Measurements from ENCODE around the gene HDLBP.
A peak's percentile ranks its signal among the peaks of the same experiment; 100 is the strongest.
"Not testable (repeated sequence)": the region's sequence is repeated elsewhere in the genome, so short reads cannot be mapped to it uniquely, and the experiment has no call there.

The HDLBP gene

GRCh38 chr2:241334813-241335212, 19.3 kb upstream of the HDLBP start:
- DNase-seq: no peak

GRCh38 chr2:241330616-241330981, 15.1 kb upstream of the HDLBP start:
- no peak for DNase-seq

GRCh38 chr2:241329669-241330615, 14.5 kb upstream of the HDLBP start:
- DNase-seq: no peak

GRCh38 chr2:241325257-241325656, 9.8 kb upstream of the HDLBP start:
- no peak for DNase-seq

- no peak for DNase-seq
These were observed 9.3 kb upstream of the HDLBP start for GRCh38 chr2:241324775-241325174.

- no peak for DNase-seq
These were observed 8.3 kb upstream of the HDLBP start for GRCh38 chr2:241323778-241324177.

- no peak for DNase-seq
These were observed 6.4 kb upstream of the HDLBP start for GRCh38 chr2:241321886-241322285.

- DNase-seq: no peak
These were observed 5.6 kb upstream of the HDLBP start for GRCh38 chr2:241321033-241321432.

- DNase-seq: no peak
These were observed 4.9 kb upstream of the HDLBP start for GRCh38 chr2:241320394-241320793.

GRCh38 chr2:241318830-241319229, 3.4 kb upstream of the HDLBP start:
- not testable (repeated sequence) for DNase-seq

GRCh38 chr2:241317391-241317790, 1.9 kb upstream of the HDLBP start:
- DNase-seq: no peak

GRCh38 chr2:241316825-241317224, 1.4 kb upstream of the HDLBP start:
- no peak for DNase-seq

GRCh38 chr2:241315879-241316631, 583 bp upstream of the HDLBP start, which contains the start of gene SEPTIN2:
Gene SEPTIN2, plus strand, starts transcription at chr2:241315925. Its CDS starts 8,308 bp downstream, at chr2:241324233.
- peak; percentile 78 for DNase-seq

GRCh38 chr2:241314226-241315092, 1.0 kb downstream of the HDLBP start:
- no peak for DNase-seq

GRCh38 chr2:241313543-241314095, 1.9 kb downstream of the HDLBP start:
- DNase-seq: no peak

GRCh38 chr2:241312082-241312481, 3.4 kb downstream of the HDLBP start:
- no peak for DNase-seq

- no peak for DNase-seq
These were observed 4.4 kb downstream of the HDLBP start for GRCh38 chr2:241310917-241311566.

GRCh38 chr2:241309684-241310117, 5.8 kb downstream of the HDLBP start:
- DNase-seq: peak; percentile 37

GRCh38 chr2:241308832-241309500, 6.5 kb downstream of the HDLBP start:
- DNase-seq: no peak

- DNase-seq: no peak
These were observed 7.2 kb downstream of the HDLBP start for GRCh38 chr2:241308267-241308666.

GRCh38 chr2:241307055-241307454, 8.4 kb downstream of the HDLBP start:
- no peak for DNase-seq

Measured in GDM1 (cell line).